HepG2 (cell line): Measurements from ENCODE around the gene NCOA3. TPM values are rescaled to one million over a fixed set of nuclear protein-coding genes. Genes with fewer than 3 reads are reported as not detected.

Source experiments
- ARNT2 ChIP-seq: sonication (generic); formaldehyde crosslinking; IDR thresholded peaks from 2 replicates; pipeline ENCODE4 v1.8.0; 2022; ENCODE audit warnings: mild to moderate bottlenecking, low read depth, missing genetic modification reagents, moderate library complexity
- BHLHE40 ChIP-seq: IDR thresholded peaks from 2 replicates; pipeline ENCODE4 v1.6.1; 2011; ENCODE audit warnings: low read length, improper control_type of control experiment
- EZH2 ChIP-seq: conservative IDR thresholded peaks from 2 replicates; pipeline ENCODE4 v1.6.1; 2012; ENCODE audit warnings: mild to moderate bottlenecking, low read depth, low read length, moderate library complexity
- HNRNPH1 ChIP-seq: fragments of 200-400 bp; formaldehyde crosslinking; optimal IDR thresholded peaks from 2 replicates; pipeline ENCODE3; 2017; ENCODE audit warnings: mild to moderate bottlenecking, low read depth, low read length
- ISL2 ChIP-seq: sonication (generic); formaldehyde crosslinking; IDR thresholded peaks from 2 replicates; pipeline ENCODE4 v1.5.0; 2020; ENCODE audit warnings: missing genetic modification reagents
- NR0B2 ChIP-seq: sonication (generic); formaldehyde crosslinking; IDR thresholded peaks from 2 replicates; pipeline ENCODE4 v1.4.0; 2020; ENCODE audit warnings: mild to moderate bottlenecking, missing genetic modification reagents
- POGK ChIP-seq: sonication (generic); formaldehyde crosslinking; conservative IDR thresholded peaks from 2 replicates; pipeline ENCODE4 v1.8.0; 2022; ENCODE audit warnings: mild to moderate bottlenecking, moderate library complexity, missing genetic modification reagents
- SNRNP70 ChIP-seq: fragments of 200-400 bp; formaldehyde crosslinking; IDR thresholded peaks from 2 replicates; pipeline ENCODE4 v1.6.1; 2017; ENCODE audit warnings: mild to moderate bottlenecking, low read depth, low read length, moderate library complexity
- SRSF1 ChIP-seq: fragments of 200-400 bp; formaldehyde crosslinking; optimal IDR thresholded peaks from 2 replicates; pipeline ENCODE3; 2017; ENCODE audit warnings: mild to moderate bottlenecking, low read depth, low read length, moderate library complexity
- ZNF225 ChIP-seq: sonication (generic); formaldehyde crosslinking; IDR thresholded peaks from 2 replicates; pipeline ENCODE4 v1.4.0; 2020; ENCODE audit warnings: mild to moderate bottlenecking, missing genetic modification reagents
- ZNF318 ChIP-seq: sonication (generic); formaldehyde crosslinking; IDR thresholded peaks from 2 replicates; pipeline ENCODE4 v1.4.0; 2020; ENCODE audit warnings: mild to moderate bottlenecking, missing genetic modification reagents
- ZNF546 ChIP-seq: sonication (generic); formaldehyde crosslinking; conservative IDR thresholded peaks from 2 replicates; pipeline ENCODE4 v1.8.1; 2023; ENCODE audit warnings: mild to moderate bottlenecking, missing genetic modification reagents
- ZNF660 ChIP-seq: sonication (generic); formaldehyde crosslinking; IDR thresholded peaks from 2 replicates; pipeline ENCODE4 v1.5.1; 2020; ENCODE audit warnings: mild to moderate bottlenecking, low read depth, missing genetic modification reagents, borderline replicate concordance
- ZNF761 ChIP-seq: sonication (generic); formaldehyde crosslinking; conservative IDR thresholded peaks from 2 replicates; pipeline ENCODE4 v1.4.0; 2020; ENCODE audit warnings: mild to moderate bottlenecking, missing genetic modification reagents
- ZNF776 ChIP-seq: sonication (generic); formaldehyde crosslinking; IDR thresholded peaks from 2 replicates; pipeline ENCODE4 v1.4.0; 2020; ENCODE audit warnings: mild to moderate bottlenecking, missing genetic modification reagents
- polyA plus RNA-seq, 8 experiments: library from polyadenylated mRNA; depleted of rRNA in 3 of 8; stranded (reverse) in 7 of 8; unstranded in 1 of 8; fragments of >200 nt; fragmentation: Illumina TruSeq in 4 of 8; extraction: Trizol in 4 of 8; gene quantifications; 2 replicates each; pipeline versions ENCODE4 v1.2.1 to v1.2.3, GENCODE V29; 2011 to 2016; ENCODE audit warnings: low read depth in 4 of 8, missing spikeins in 1 of 8, mixed read lengths in 1 of 8; ENCODE audit not compliant: insufficient read depth in 1 of 8
- total RNA-seq, 5 experiments: library from RNA; depleted of rRNA; stranded (reverse); fragments of >200 nt; fragmentation: Illumina TruSeq; extraction: Trizol; gene quantifications; 2 replicates each; pipeline ENCODE4 v1.2.3, GENCODE V29; 2016; ENCODE audit warnings: low read depth in 1 of 5
- TF ChIP-seq, protein P1 (sequence below): IDR thresholded peaks from 2 replicates; pipeline ENCODE4 v1.6.1; 2016; ENCODE audit warnings: mild to moderate bottlenecking

Gene NCOA3
- total and polyA plus RNA-seq, 2 of the 13 experiments (the other 11 are each of a cell fraction or from before 2014, with no cell fraction given): 35.0 to 56.8 TPM

GRCh38 chr20:47677635-47678453 is 176.2 kb downstream of the NCOA3 start (continued):
- TF ChIP-seq POGK: peak; percentile 69
- TF ChIP-seq ZNF776: 0 out of 2 replicates have a peak, but pooled peaks have one; percentile 23
- no peak for TF ChIP-seq SNRNP70
- TF ChIP-seq ZNF761 (CRISPR knock-in tag): no peak
- TF ChIP-seq HNRNPH1: no peak
- TF ChIP-seq BHLHE40: no peak
- TF ChIP-seq ZNF546 (CRISPR knock-in tag): no peak
- TF ChIP-seq NR0B2 (CRISPR knock-in tag): 0 out of 2 replicates have a peak, but pooled peaks have one; percentile 69
- no peak for TF ChIP-seq ISL2
- no peak for TF ChIP-seq ZNF660
- TF ChIP-seq EZH2: no peak
- peak; percentile 64; the same call in 1 of the 2 replicates for TF ChIP-seq ARNT2 (CRISPR knock-in tag)
- TF ChIP-seq, protein P1, sequence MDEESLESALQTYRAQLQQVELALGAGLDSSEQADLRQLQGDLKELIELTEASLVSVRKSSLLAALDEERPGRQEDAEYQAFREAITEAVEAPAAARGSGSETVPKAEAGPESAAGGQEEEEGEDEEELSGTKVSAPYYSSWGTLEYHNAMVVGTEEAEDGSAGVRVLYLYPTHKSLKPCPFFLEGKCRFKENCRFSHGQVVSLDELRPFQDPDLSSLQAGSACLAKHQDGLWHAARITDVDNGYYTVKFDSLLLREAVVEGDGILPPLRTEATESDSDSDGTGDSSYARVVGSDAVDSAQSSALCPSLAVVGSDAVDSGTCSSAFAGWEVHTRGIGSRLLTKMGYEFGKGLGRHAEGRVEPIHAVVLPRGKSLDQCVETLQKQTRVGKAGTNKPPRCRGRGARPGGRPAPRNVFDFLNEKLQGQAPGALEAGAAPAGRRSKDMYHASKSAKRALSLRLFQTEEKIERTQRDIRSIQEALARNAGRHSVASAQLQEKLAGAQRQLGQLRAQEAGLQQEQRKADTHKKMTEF (CRISPR knock-in tag): 0 out of 2 replicates have a peak, but pooled peaks have one; percentile 35
- TF ChIP-seq ZNF225 (CRISPR knock-in tag): no peak
- no peak for TF ChIP-seq SRSF1
- TF ChIP-seq ZNF318: no peak
